Brain microvascular endothelial cell (primary cell): ENCODE data around the gene SFMBT2.

Source experiments
- DNase-seq: peaks from one replicate; pipeline ENCODE4 v3.0.0-alpha.2; 2020
- H3K27ac ChIP-seq: fragments of 250-450 bp; sonication (Bioruptor Pico); 2 replicates; pipeline ENCODE4 v1.5.1; 2020; ENCODE audit warnings: mild to moderate bottlenecking, moderate library complexity
- H3K27me3 ChIP-seq: fragments of 250-450 bp; sonication (Bioruptor Pico); replicated peaks from 2 replicates; pipeline ENCODE4 v1.5.1; 2020; ENCODE audit warnings: mild to moderate bottlenecking
- H3K36me3 ChIP-seq: fragments of 250-450 bp; sonication (Bioruptor Pico); replicated peaks from 2 replicates; pipeline ENCODE4 v1.5.1; 2020; ENCODE audit warnings: mild to moderate bottlenecking
- H3K4me3 ChIP-seq: 2 replicates; pipeline ENCODE4 v1.5.1; 2011; ENCODE audit warnings: low read depth, mild to moderate bottlenecking, control low read depth, low read length, moderate library complexity
- in situ Hi-C: cut with HindIII; loops from 2 replicates; pipeline ENCODE4 v1.10.0; 2017; ENCODE audit warnings: low sequenced_read_pairs, low pct_ligation_motif_present
- TF ChIP-seq, protein P1 (sequence below): IDR thresholded peaks from 2 replicates; pipeline ENCODE4 v1.5.1; 2011; ENCODE audit warnings: low read depth, mild to moderate bottlenecking, moderate library complexity, low read length, control low read depth, inconsistent platforms; ENCODE audit errors: missing control alignments

SFMBT2 gene

DNA sequence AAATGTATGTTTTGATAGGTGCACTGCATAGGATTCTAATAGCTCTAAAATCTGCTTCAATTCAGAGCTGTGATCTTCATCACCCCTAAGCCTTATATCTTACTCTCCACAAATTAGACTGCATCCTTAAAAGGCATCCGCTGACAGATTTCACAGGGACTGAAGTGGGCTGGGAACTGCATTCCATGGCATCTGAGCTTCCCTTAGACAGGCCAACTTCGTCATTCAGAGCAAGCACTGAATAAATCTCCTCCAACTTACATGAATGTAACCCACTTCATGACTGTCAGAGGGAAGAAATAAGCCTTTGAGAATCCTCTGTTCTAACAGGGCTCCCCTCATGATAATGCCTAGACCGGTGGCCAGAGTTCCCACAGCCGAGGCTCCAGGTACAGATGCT, 71.3 kb downstream of the SFMBT2 start:
- no peak overlapping the region for H3K27ac ChIP-seq
- no peak for DNase-seq
- TF ChIP-seq, protein P1, sequence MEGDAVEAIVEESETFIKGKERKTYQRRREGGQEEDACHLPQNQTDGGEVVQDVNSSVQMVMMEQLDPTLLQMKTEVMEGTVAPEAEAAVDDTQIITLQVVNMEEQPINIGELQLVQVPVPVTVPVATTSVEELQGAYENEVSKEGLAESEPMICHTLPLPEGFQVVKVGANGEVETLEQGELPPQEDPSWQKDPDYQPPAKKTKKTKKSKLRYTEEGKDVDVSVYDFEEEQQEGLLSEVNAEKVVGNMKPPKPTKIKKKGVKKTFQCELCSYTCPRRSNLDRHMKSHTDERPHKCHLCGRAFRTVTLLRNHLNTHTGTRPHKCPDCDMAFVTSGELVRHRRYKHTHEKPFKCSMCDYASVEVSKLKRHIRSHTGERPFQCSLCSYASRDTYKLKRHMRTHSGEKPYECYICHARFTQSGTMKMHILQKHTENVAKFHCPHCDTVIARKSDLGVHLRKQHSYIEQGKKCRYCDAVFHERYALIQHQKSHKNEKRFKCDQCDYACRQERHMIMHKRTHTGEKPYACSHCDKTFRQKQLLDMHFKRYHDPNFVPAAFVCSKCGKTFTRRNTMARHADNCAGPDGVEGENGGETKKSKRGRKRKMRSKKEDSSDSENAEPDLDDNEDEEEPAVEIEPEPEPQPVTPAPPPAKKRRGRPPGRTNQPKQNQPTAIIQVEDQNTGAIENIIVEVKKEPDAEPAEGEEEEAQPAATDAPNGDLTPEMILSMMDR, result no peak
- H3K36me3 ChIP-seq, result no peaks in the 10 kb centered on the region
- no peaks in the 10 kb centered on the region for H3K27me3 ChIP-seq
- in situ Hi-C loops, result no loop called here
- no peak overlapping the region for H3K4me3 ChIP-seq

DNA sequence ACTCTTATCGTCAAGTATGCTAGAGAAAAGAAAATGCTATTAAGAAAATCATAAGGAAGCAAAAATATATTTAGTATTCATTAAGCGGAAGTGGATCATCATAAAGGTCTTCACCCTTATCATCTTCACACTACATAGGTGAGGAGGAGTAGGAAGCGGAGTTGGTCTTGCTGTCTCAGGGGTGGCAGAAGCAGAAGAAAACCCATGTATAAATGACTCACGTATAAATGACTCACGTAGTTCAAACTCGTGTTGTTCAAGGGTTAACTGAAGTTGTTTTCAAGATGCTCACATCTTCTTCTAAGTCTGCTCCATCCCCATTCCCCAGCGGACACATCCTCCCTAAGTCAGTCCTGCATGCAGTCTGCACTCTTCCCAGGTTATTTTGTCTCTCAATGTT, 72.4 kb downstream of the SFMBT2 start:
- Histone ChIP-seq H3K4me3 (no peak overlapping the region), H3K36me3 (no peaks in the 10 kb centered on the region), H3K27me3 (no peaks in the 10 kb centered on the region), H3K27ac (no peak overlapping the region)
- no peak for DNase-seq
- in situ Hi-C loops, result no loop called here
- TF ChIP-seq, protein P1, result no peak

DNA sequence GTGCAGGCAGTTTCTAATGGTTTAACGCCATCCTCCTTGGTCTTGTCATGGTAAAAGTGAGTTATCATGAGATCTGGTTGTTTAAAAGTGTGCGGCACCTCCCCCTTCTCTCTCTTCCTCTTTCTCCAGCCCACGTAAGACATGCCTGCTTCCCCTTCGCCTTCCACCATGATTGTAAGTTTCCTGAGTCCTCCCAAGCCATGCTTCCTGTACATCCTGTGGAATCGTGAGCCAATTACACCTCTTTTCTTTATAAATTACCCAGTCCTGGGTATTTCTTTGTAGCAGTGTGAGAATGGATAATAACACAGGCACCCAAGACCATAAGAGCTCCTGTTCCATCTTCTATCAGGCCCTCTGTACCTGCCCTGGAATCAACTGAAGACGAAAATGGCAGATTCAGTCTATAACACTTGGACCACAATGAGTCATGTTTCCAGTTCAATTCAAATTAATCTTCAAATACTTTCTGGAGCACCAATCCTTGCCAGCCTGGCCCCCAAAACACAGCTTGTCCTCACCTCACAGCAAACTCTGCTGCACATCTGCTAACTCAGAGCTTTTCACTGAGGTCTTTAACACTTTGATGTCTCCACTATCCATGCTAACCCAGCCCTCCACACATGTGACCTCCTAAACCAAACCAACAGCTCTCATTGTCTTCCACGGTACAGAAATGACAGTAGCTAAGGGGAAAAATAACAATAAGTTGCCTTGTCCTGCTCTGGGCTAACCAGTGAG, 73.2 kb downstream of the SFMBT2 start:
- TF ChIP-seq, protein P1, result no peak
- no peaks in the 10 kb centered on the region for H3K36me3 ChIP-seq
- no peak overlapping the region for H3K27ac ChIP-seq
- in situ Hi-C loops, result no loop called here
- H3K27me3 ChIP-seq, result no peaks in the 10 kb centered on the region
- no peak for DNase-seq
- no peak overlapping the region for H3K4me3 ChIP-seq

DNA sequence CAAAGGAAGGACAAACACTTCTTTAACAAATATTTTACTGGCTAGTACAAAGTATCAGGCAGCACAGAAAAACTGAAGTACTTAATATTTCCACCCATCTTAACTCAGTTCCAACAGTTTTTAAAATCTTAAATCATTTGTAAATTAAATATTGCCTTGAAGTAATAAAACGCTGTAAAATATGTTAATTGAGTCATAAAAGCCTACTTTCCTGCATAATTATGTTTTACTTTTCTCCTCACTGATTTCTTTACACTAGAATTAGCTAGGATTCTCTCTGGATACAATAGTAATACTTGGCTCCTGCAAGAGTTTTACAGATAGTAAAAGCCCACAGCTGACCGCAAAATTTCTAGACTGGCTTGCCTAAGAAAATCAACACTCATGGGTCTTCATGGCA, 74.9 kb downstream of the SFMBT2 start:
- Histone ChIP-seq H3K4me3 (no peak overlapping the region), H3K36me3 (no peaks in the 10 kb centered on the region), H3K27me3 (no peaks in the 10 kb centered on the region), H3K27ac (no peak overlapping the region)
- no peak for DNase-seq
- in situ Hi-C loops, result no loop called here
- TF ChIP-seq, protein P1, result no peak

DNA sequence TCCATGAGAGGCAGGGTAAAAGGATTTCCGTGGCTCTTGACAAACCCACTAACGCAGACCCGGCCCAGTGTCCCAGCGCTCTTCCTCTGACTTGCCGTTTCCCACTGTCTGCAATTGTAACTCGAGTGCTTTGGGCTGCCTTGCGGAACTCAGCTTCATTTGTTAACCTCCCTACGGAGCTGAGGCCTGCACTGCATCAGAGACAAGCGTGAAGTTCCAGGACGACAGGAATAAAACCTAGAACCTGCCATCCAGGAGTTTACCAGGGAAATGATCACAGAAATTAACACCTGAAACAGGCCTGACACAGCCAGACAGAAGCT, 76.2 kb downstream of the SFMBT2 start:
- H3K27me3 ChIP-seq, result no peaks in the 10 kb centered on the region
- H3K4me3 ChIP-seq, result no peak overlapping the region
- in situ Hi-C loops, result no loop called here
- H3K36me3 ChIP-seq, result no peaks in the 10 kb centered on the region
- no peak overlapping the region for H3K27ac ChIP-seq
- TF ChIP-seq, protein P1, result no peak
- no peak for DNase-seq
